IMR-90 (cell line): ENCODE results near the gene AKT3. TPM values are rescaled to one million over a fixed set of nuclear protein-coding genes. Genes with fewer than 3 reads are reported as not detected.

Experiments used
- ATAC-seq: fragments of 200-7000 bp; cut with Tn5 transposase; 2 replicates; pipeline ENCODE4 v1.9.1; 2020; ENCODE audit warnings: low read depth, mild to moderate bottlenecking, moderate library complexity
- BruUV-seq: library from RNA; stranded (reverse); fragments of 400-500 nt; replicated peaks from 2 replicates; lab custom pipeline; 2021; lab: Mats Ljungman, UMichigan
- CTCF ChIA-PET: fragments of 300-600 bp; formaldehyde crosslinking; extraction: SDS; loops from one replicate; lab custom pipeline; 2021; ENCODE audit warnings: antibody characterized with exemption; lab: Yijun Ruan, JAX
- POLR2A ChIA-PET: fragments of 300-600 bp; sonication (Branson Sonifier 250); formaldehyde crosslinking; loops from one replicate; lab custom pipeline; 2022; ENCODE audit warnings: antibody characterized with exemption; ENCODE audit not compliant: unreplicated experiment; lab: Charles Lee
- DNase-seq: peaks from one replicate; pipeline ENCODE4 v3.0.0; 2013
- H2AFZ ChIP-seq: replicated peaks from 2 replicates; pipeline ENCODE3; 2013; ENCODE audit warnings: low read length, mild to moderate bottlenecking; ENCODE audit not compliant: poor library complexity
- H2AK5ac ChIP-seq: 2 replicates; pipeline ENCODE4 v1.6.1; 2013; ENCODE audit warnings: low read depth, low read length, inconsistent platforms
- H2AK9ac ChIP-seq: replicated peaks from 2 replicates; pipeline ENCODE3; 2013; ENCODE audit warnings: mild to moderate bottlenecking, low read depth, low read length, moderate library complexity; ENCODE audit not compliant: poor library complexity
- H2BK120ac ChIP-seq: 2 replicates; pipeline ENCODE4 v1.6.1; 2013; ENCODE audit warnings: low read depth, low read length, inconsistent platforms
- H2BK15ac ChIP-seq: 3 replicates; pipeline ENCODE4 v1.6.1; 2013; ENCODE audit warnings: low read depth, low read length, inconsistent platforms
- H2BK20ac ChIP-seq: 2 replicates; pipeline ENCODE4 v1.6.1; 2013; ENCODE audit warnings: low read depth, mild to moderate bottlenecking, inconsistent platforms, low read length, moderate library complexity
- H2BK5ac ChIP-seq: 2 replicates; pipeline ENCODE4 v1.6.1; 2013; ENCODE audit warnings: mild to moderate bottlenecking, low read depth, low read length, inconsistent platforms; ENCODE audit not compliant: poor library complexity, severe bottlenecking
- H3K14ac ChIP-seq: replicated peaks from 2 replicates; pipeline ENCODE4 v1.6.1; 2013; ENCODE audit warnings: low read depth, low read length, inconsistent platforms
- H3K18ac ChIP-seq: 2 replicates; pipeline ENCODE4 v1.6.1; 2013; ENCODE audit warnings: low read depth, low read length, control low read depth
- H3K23ac ChIP-seq: 2 replicates; pipeline ENCODE4 v1.6.1; 2013; ENCODE audit warnings: low read depth, low read length, inconsistent platforms
- H3K27ac ChIP-seq: 2 replicates; pipeline ENCODE4 v1.5.1; 2013; ENCODE audit warnings: mild to moderate bottlenecking, control low read depth, low read length; ENCODE audit not compliant: insufficient read depth
- H3K27me3 ChIP-seq: 2 replicates; pipeline ENCODE4 v1.6.1; 2013; ENCODE audit warnings: low read length; ENCODE audit not compliant: control insufficient read depth, insufficient read depth
- H3K36me3 ChIP-seq: 2 replicates; pipeline ENCODE4 v1.6.1; 2013; ENCODE audit warnings: low read length, mixed read lengths; ENCODE audit not compliant: control insufficient read depth, insufficient read depth
- H3K4ac ChIP-seq: 2 replicates; pipeline ENCODE4 v1.6.1; 2013; ENCODE audit warnings: low read depth, low read length, inconsistent platforms
- H3K4me1 ChIP-seq: 2 replicates; pipeline ENCODE4 v1.6.1; 2013; ENCODE audit warnings: low read length, mixed read lengths; ENCODE audit not compliant: control insufficient read depth, insufficient read depth
- H3K4me2 ChIP-seq: 2 replicates; pipeline ENCODE4 v1.6.1; 2013; ENCODE audit warnings: low read depth, mild to moderate bottlenecking, control low read depth, low read length, moderate library complexity
- H3K4me3 ChIP-seq: 2 replicates; pipeline ENCODE4 v1.5.1; 2013; ENCODE audit warnings: low read depth, mild to moderate bottlenecking, control low read depth, low read length, moderate library complexity; ENCODE audit not compliant: insufficient read depth
- H3K56ac ChIP-seq: 2 replicates; pipeline ENCODE4 v1.6.1; 2013; ENCODE audit warnings: low read length, inconsistent platforms; ENCODE audit not compliant: insufficient read depth; ENCODE audit errors: extremely low read depth
- H3K79me1 ChIP-seq, 2 experiments: 2 replicates each; pipeline ENCODE4 v1.6.1; 2013; ENCODE audit warnings: low read length in 2 of 2, inconsistent platforms in 1 of 2, low read depth in 1 of 2
- H3K9ac ChIP-seq: 2 replicates; pipeline ENCODE4 v1.6.1; 2013; ENCODE audit warnings: low read depth, low read length, control low read depth
- H3K9me1 ChIP-seq: 2 replicates; pipeline ENCODE4 v1.6.1; 2013; ENCODE audit warnings: low read length, inconsistent platforms; ENCODE audit not compliant: insufficient read depth
- H3K9me3 ChIP-seq: 2 replicates; pipeline ENCODE4 v1.6.1; 2013; ENCODE audit warnings: low read length; ENCODE audit not compliant: control insufficient read depth, insufficient read depth
- H4K20me1 ChIP-seq: 2 replicates; pipeline ENCODE4 v1.6.1; 2013; ENCODE audit warnings: low read length, inconsistent platforms; ENCODE audit not compliant: insufficient read depth
- H4K5ac ChIP-seq: 2 replicates; pipeline ENCODE4 v1.6.1; 2013; ENCODE audit warnings: mild to moderate bottlenecking, low read depth, low read length, control low read depth
- H4K8ac ChIP-seq, 2 experiments: 2 replicates each; pipeline ENCODE4 v1.6.1; 2013; ENCODE audit warnings: low read depth in 2 of 2, low read length in 2 of 2, control low read depth in 1 of 2, inconsistent platforms in 1 of 2
- H4K91ac ChIP-seq: 2 replicates; pipeline ENCODE4 v1.6.1; 2013; ENCODE audit warnings: low read depth, low read length, inconsistent platforms; ENCODE audit not compliant: insufficient read depth
- BHLHE40 ChIP-seq: fragments of 150-350 bp; IDR thresholded peaks from 2 replicates; pipeline ENCODE4 v1.6.1; 2016; ENCODE audit warnings: mild to moderate bottlenecking, low read depth, low read length
- CTCF ChIP-seq: conservative IDR thresholded peaks from 2 replicates; pipeline ENCODE4 v1.5.1; 2012; ENCODE audit warnings: mild to moderate bottlenecking, low read depth, low read length, improper control_type of control experiment
- ELK1 ChIP-seq: fragments of 150-350 bp; IDR thresholded peaks from 2 replicates; pipeline ENCODE4 v1.6.1; 2016; ENCODE audit warnings: low read depth, mild to moderate bottlenecking, low read length, moderate library complexity, borderline replicate concordance
- MAFK ChIP-seq: IDR thresholded peaks from 2 replicates; pipeline ENCODE4 v1.6.1; 2012; ENCODE audit warnings: low read depth, low read length, improper control_type of control experiment
- RCOR1 ChIP-seq: IDR thresholded peaks from 2 replicates; pipeline ENCODE4 v1.6.1; 2012; ENCODE audit warnings: mild to moderate bottlenecking, low read length, improper control_type of control experiment; ENCODE audit not compliant: insufficient replicate concordance
- RFX5 ChIP-seq: IDR thresholded peaks from 2 replicates; pipeline ENCODE4 v1.8.0; 2012; ENCODE audit warnings: low read depth, mild to moderate bottlenecking, low read length, moderate library complexity
- SMC3 ChIP-seq: fragments of 150-350 bp; IDR thresholded peaks from 2 replicates; pipeline ENCODE4 v1.6.1; 2016; ENCODE audit warnings: low read depth, mild to moderate bottlenecking, antibody characterized with exemption, low read length, moderate library complexity
- WGBS, 2 experiments: methylation state at CpG; one replicate each; pipeline versions ENCODE4 v1.1.5 to v1.1.7; 2013; ENCODE audit warnings: missing lambda C conversion rate in 2 of 2; ENCODE audit not compliant: insufficient read length in 1 of 2; ENCODE audit errors: extremely low coverage in 2 of 2; 5-methylcytosine and 5-hydroxymethylcytosine counted together
- dilution Hi-C: fragments of 300-500 bp; cut with HindIII; formaldehyde crosslinking; loops from one replicate; pipeline ENCODE4 v1.14.3; 2018; ENCODE audit warnings: low sequenced_read_pairs; ENCODE audit not compliant: unreplicated experiment
- in situ Hi-C: fragments of 300-500 bp; cut with MboI; formaldehyde crosslinking; loops from 3 replicates; pipeline ENCODE4 v1.14.3; 2019; ENCODE audit warnings: low sequenced_read_pairs, inconsistent platforms, mixed read lengths
- intact Hi-C: fragments of 100-400 bp; cut with micrococcal nuclease; formaldehyde crosslinking; loops from 2 replicates; pipeline ENCODE4 v1.10.0; 2022
- polyA plus RNA-seq, 3 experiments: library from polyadenylated mRNA; depleted of rRNA; stranded (reverse); fragments of >200 nt; gene quantifications; 2 replicates each; pipeline ENCODE4 v1.2.3, GENCODE V29; 2012; ENCODE audit warnings: low replicate concordance in 1 of 3
- total RNA-seq: library from RNA; depleted of rRNA; stranded (reverse); fragments of >200 nt; gene quantifications from 2 replicates; pipeline ENCODE4 v1.2.3, GENCODE V29; 2012

The AKT3 gene
- total and polyA plus RNA-seq, 2 of the 4 experiments (the other 2 are of a cell fraction) = 15.2 to 19.4 TPM

GRCh38 chr1:243725846-243726245 is 124.2 kb downstream of the AKT3 start:
- no peak overlapping the region for H2BK5ac ChIP-seq
- POLR2A ChIA-PET = no interaction called here
- H3K27me3 ChIP-seq = no peaks in the 10 kb centered on the region
- no TSS peak for BruUV-seq
- peaks cover 37 to 50% of the 10 kb centered on the region in 2 experiments for H3K79me1 ChIP-seq
- no peak overlapping the region for H2BK120ac ChIP-seq
- no peak overlapping the region for H4K91ac ChIP-seq
- no peak overlapping the region for H4K5ac ChIP-seq
- no peak overlapping the region for H2BK20ac ChIP-seq
- H3K4me3 ChIP-seq = no peak overlapping the region
- TF ChIP-seq CTCF (no peak), ELK1 (no peak), SMC3 (no peak), MAFK (no peak), BHLHE40 (no peak), RCOR1 (no peak), RFX5 (no peak)
- no peak overlapping the region for H2BK15ac ChIP-seq
- H2AK9ac ChIP-seq = no peak overlapping the region
- no peak overlapping the region for H3K56ac ChIP-seq
- H2AFZ ChIP-seq = no peak overlapping the region
- in situ Hi-C loops (loop anchor here (25.0 kb wide), 1 partner anchor 536 kb away; no protein-coding TSS in a partner anchor), dilution Hi-C loops (no loop called here), intact Hi-C loops (no loop called here)
- no peak overlapping the region for H3K4ac ChIP-seq
- H3K9me1 ChIP-seq = no peaks in the 10 kb centered on the region
- H3K4me2 ChIP-seq = no peak overlapping the region
- H2AK5ac ChIP-seq = no peak overlapping the region
- no peak for ATAC-seq
- H3K23ac ChIP-seq = no peak overlapping the region
- no peak for DNase-seq
- no peak overlapping the region for H3K27ac ChIP-seq
- H4K20me1 ChIP-seq = no peaks in the 10 kb centered on the region; the same call in 1 of the 2 replicates
- no peaks in the 10 kb centered on the region for H3K9me3 ChIP-seq
- no CpG with 5 or more reads among the region's 3 CpGs for WGBS, 2 experiments
- H3K18ac ChIP-seq = no peak overlapping the region
- H3K9ac ChIP-seq = no peak overlapping the region
- H4K8ac ChIP-seq = no peak overlapping the region
- H3K14ac ChIP-seq = no peak overlapping the region
- CTCF ChIA-PET = no interaction called here
- peaks cover 4% of the 10 kb centered on the region; the same call in 1 of the 2 replicates for H3K4me1 ChIP-seq
- H3K36me3 ChIP-seq = peaks cover 10% of the 10 kb centered on the region
